ENCODE data around the gene LPCAT3.

The LPCAT3 gene

GRCh38 chr12:6935371-6936193 is 82.7 kb downstream of the LPCAT3 start:
- no peak for DNase-seq

- no peak for DNase-seq
Measured at GRCh38 chr12:6934110-6934509, 84.2 kb downstream of the LPCAT3 start.

GRCh38 chr12:6932766-6933165 is 85.5 kb downstream of the LPCAT3 start:
- no peak for DNase-seq

GRCh38 chr12:6929466-6930452 is 88.5 kb downstream of the LPCAT3 start:
- no peak for DNase-seq

- DNase-seq: no peak
Measured at GRCh38 chr12:6928703-6929407, 89.4 kb downstream of the LPCAT3 start.

- DNase-seq: no peak
Measured at GRCh38 chr12:6928022-6928702, 90.1 kb downstream of the LPCAT3 start.

GRCh38 chr12:6927379-6928021 is 90.8 kb downstream of the LPCAT3 start, which contains the start of gene ATN1:
ATN1 (plus strand) TSS chr12:6927959; CDS start chr12:6934002, 6,043 bp downstream.
- DNase-seq: peak; percentile 46

Data from NCI-H345 (cell line).